ENCODE results near the gene IRF7. TPM values are rescaled to one million over a fixed set of nuclear protein-coding genes. Genes with fewer than 3 reads are reported as not detected.

IRF7 gene
- total RNA-seq: 11.1 and 16.3 TPM in 2 replicates

GRCh38 chr11:615504-616319 is at the start of gene IRF7:
TSS of gene IRF7 (minus strand) at chr11:615950. CDS start at chr11:615364, 586 bp downstream.

GRCh38 chr11:636511-637332 is 21.0 kb upstream of the IRF7 start, which contains the start of gene DRD4:
TSS of gene DRD4 (plus strand) at chr11:637269. CDS start at chr11:637305, 36 bp downstream.

GRCh38 chr11:626475-627307 is 10.9 kb upstream of the IRF7 start, which contains the start of gene SCT:
TSS of gene SCT (minus strand) at chr11:627181. CDS start at chr11:627143, 38 bp downstream.

GRCh38 chr11:624705-625635 is 9.2 kb upstream of the IRF7 start, which contains the start of gene CDHR5:
TSS of gene CDHR5 (minus strand) at chr11:624955. CDS start at chr11:624902, 53 bp downstream.

GRCh38 chr11:575996-576768 is 39.6 kb downstream of the IRF7 start, which contains the start of gene PHRF1:
TSS of gene PHRF1 (plus strand) at chr11:576470. CDS start at chr11:581513, 5,043 bp downstream.

Other genes with a start within 250 kb of the IRF7 start
- gene B4GALNT4, start 246.5 kb downstream of the IRF7 start, total RNA-seq: 4.7 and 10.7 TPM in 2 replicates
- 1.9 and 2.0 TPM in 2 replicates for gene PKP3, start 221.7 kb downstream of the IRF7 start, total RNA-seq
- gene SIGIRR, start 201.0 kb downstream of the IRF7 start, total RNA-seq: 25.1 and 29.9 TPM in 2 replicates
- under 0.01 TPM in 1 of 2 replicates, not detected in the other for gene ANO9, start 173.9 kb downstream of the IRF7 start, total RNA-seq
- gene PTDSS2, start 165.7 kb downstream of the IRF7 start, total RNA-seq: 32.4 and 33.9 TPM in 2 replicates
- gene RNH1, start 108.7 kb downstream of the IRF7 start, total RNA-seq: 272 and 273 TPM in 2 replicates
- 53.1 and 65.7 TPM in 2 replicates for gene HRAS, start 80.4 kb downstream of the IRF7 start, total RNA-seq
- 0.30 and 0.34 TPM in 2 replicates for gene LRRC56, start 78.4 kb downstream of the IRF7 start, total RNA-seq
- 0.59 and 0.84 TPM in 2 replicates for gene LMNTD2, start 55.2 kb downstream of the IRF7 start, total RNA-seq
- 9.1 and 9.4 TPM in 2 replicates for gene RASSF7, start 55.0 kb downstream of the IRF7 start, total RNA-seq
- 18.1 and 20.5 TPM in 2 replicates for gene PHRF1, start 39.5 kb downstream of the IRF7 start, total RNA-seq
- gene CDHR5, start 9.0 kb upstream of the IRF7 start, total RNA-seq: not detected in 2 replicates
- gene SCT, start 11.2 kb upstream of the IRF7 start, total RNA-seq: not detected in 2 replicates
- gene DRD4, start 21.3 kb upstream of the IRF7 start, total RNA-seq: 0.15 TPM in 1 of 2 replicates, not detected in the other
- 20.7 and 27.2 TPM in 2 replicates for gene DEAF1, start 79.3 kb upstream of the IRF7 start, total RNA-seq
- gene TMEM80, start 79.9 kb upstream of the IRF7 start, total RNA-seq: 8.2 and 8.9 TPM in 2 replicates
- gene EPS8L2, start 90.3 kb upstream of the IRF7 start, total RNA-seq: 11.8 and 13.5 TPM in 2 replicates
- gene TALDO1, start 131.5 kb upstream of the IRF7 start, total RNA-seq: 157 and 164 TPM in 2 replicates
- 26.3 and 28.1 TPM in 2 replicates for gene GATD1, start 161.5 kb upstream of the IRF7 start, total RNA-seq
- 3.9 and 6.1 TPM in 2 replicates for gene CEND1, start 174.1 kb upstream of the IRF7 start, total RNA-seq
- 12.9 and 13.6 TPM in 2 replicates for gene SLC25A22, start 182.3 kb upstream of the IRF7 start, total RNA-seq
- 17.2 and 21.9 TPM in 2 replicates for gene PIDD1, start 189.3 kb upstream of the IRF7 start, total RNA-seq
- 679 and 752 TPM in 2 replicates for gene RPLP2, start 194.0 kb upstream of the IRF7 start, total RNA-seq
- gene PNPLA2, start 203.0 kb upstream of the IRF7 start, total RNA-seq: 20.5 and 23.8 TPM in 2 replicates
- gene CRACR2B, start 212.0 kb upstream of the IRF7 start, total RNA-seq: 3.0 and 6.1 TPM in 2 replicates
- gene CD151, start 217.0 kb upstream of the IRF7 start, total RNA-seq: 585 and 606 TPM in 2 replicates
- gene POLR2L, start 226.6 kb upstream of the IRF7 start, total RNA-seq: 290 and 350 TPM in 2 replicates
- gene TSPAN4, start 226.9 kb upstream of the IRF7 start, total RNA-seq: 186 and 200 TPM in 2 replicates